Measurements from ENCODE around the gene HLA-G.
"Not testable (repeated sequence)": the region's sequence is repeated elsewhere in the genome, so short reads cannot be mapped to it uniquely, and the experiment has no call there.

The HLA-G gene

GRCh38 chr6:29827579-29828470 lies at the start of gene HLA-G:
TSS of gene HLA-G (plus strand) at chr6:29827825. CDS start at chr6:29827845, 20 bp downstream.
- Histone ChIP-seq H3K9ac (ENCODE audit: insufficient read length, low read depth) (no peak within 1 kb of the TSS), H3K9me3 (ENCODE audit: insufficient read depth, low read length) (no peaks in the 10 kb centered on the region), H3K27me3 (ENCODE audit: insufficient read depth, insufficient read length) (peaks cover 34% of the 10 kb centered on the region), H3K4me3 (ENCODE audit: insufficient read length, low read depth) (peak within 1 kb of the TSS; percentile 34), H3K36me3 (ENCODE audit: insufficient read depth, insufficient read length, low read length) (no peaks in the 10 kb centered on the region), H3K4me1 (ENCODE audit: insufficient read depth, insufficient read length) (no peaks in the 10 kb centered on the region)
- no peak for TF ChIP-seq YY1 (IDR thresholded peaks at IDR 0.05; ENCODE audit: insufficient read depth, insufficient read length)
- no peak for TF ChIP-seq ZNF274 (IDR thresholded peaks at IDR 0.05; ENCODE audit: low read depth, low read length)
- no peak for TF ChIP-seq SUZ12 (IDR thresholded peaks at IDR 0.05; ENCODE audit: extremely low read depth, insufficient read depth, insufficient read length)
- no peak for DNase-seq (ENCODE audit: low read depth, low spot score)

- not testable (repeated sequence) for H3K9ac ChIP-seq (ENCODE audit: insufficient read length, low read depth); H3K36me3 ChIP-seq (ENCODE audit: insufficient read depth, insufficient read length, low read length); H3K4me3 ChIP-seq (ENCODE audit: insufficient read length, low read depth); H3K4me1 ChIP-seq (ENCODE audit: insufficient read depth, insufficient read length); H3K27me3 ChIP-seq (ENCODE audit: insufficient read depth, insufficient read length); DNase-seq (ENCODE audit: low read depth, low spot score); H3K9me3 ChIP-seq (ENCODE audit: insufficient read depth, low read length)
These were observed 47.5 kb upstream of the HLA-G start for GRCh38 chr6:29780019-29780698.

GRCh38 chr6:29789176-29789575 lies 38.4 kb upstream of the HLA-G start:
- TF ChIP-seq ZNF274 (IDR thresholded peaks at IDR 0.05; ENCODE audit: low read depth, low read length) (no peak), SUZ12 (IDR thresholded peaks at IDR 0.05; ENCODE audit: extremely low read depth, insufficient read depth, insufficient read length) (no peak), YY1 (IDR thresholded peaks at IDR 0.05; ENCODE audit: insufficient read depth, insufficient read length) (no peak)
- DNase-seq (ENCODE audit: low read depth, low spot score), result no peak
- no peak overlapping the region for H3K4me3 ChIP-seq (ENCODE audit: insufficient read length, low read depth)
- H3K9ac ChIP-seq (ENCODE audit: insufficient read length, low read depth), result no peak overlapping the region
- H3K4me1 ChIP-seq (ENCODE audit: insufficient read depth, insufficient read length), result no peaks in the 10 kb centered on the region
- H3K9me3 ChIP-seq (ENCODE audit: insufficient read depth, low read length), result no peaks in the 10 kb centered on the region; the same call in 1 of the 2 replicates
- peaks cover 39% of the 10 kb centered on the region for H3K27me3 ChIP-seq (ENCODE audit: insufficient read depth, insufficient read length)
- H3K36me3 ChIP-seq (ENCODE audit: insufficient read depth, insufficient read length, low read length), result no peaks in the 10 kb centered on the region

GRCh38 chr6:29790626-29791025 lies 37.0 kb upstream of the HLA-G start:
- Histone ChIP-seq H3K9me3 (ENCODE audit: insufficient read depth, low read length) (no peaks in the 10 kb centered on the region; the same call in 1 of the 2 replicates), H3K27me3 (ENCODE audit: insufficient read depth, insufficient read length) (peaks cover 42% of the 10 kb centered on the region), H3K4me1 (ENCODE audit: insufficient read depth, insufficient read length) (no peaks in the 10 kb centered on the region), H3K36me3 (ENCODE audit: insufficient read depth, insufficient read length, low read length) (no peaks in the 10 kb centered on the region), H3K4me3 (ENCODE audit: insufficient read length, low read depth) (no peak overlapping the region), H3K9ac (ENCODE audit: insufficient read length, low read depth) (no peak overlapping the region)
- no peak for DNase-seq (ENCODE audit: low read depth, low spot score)
- TF ChIP-seq YY1 (IDR thresholded peaks at IDR 0.05; ENCODE audit: insufficient read depth, insufficient read length) (no peak), ZNF274 (IDR thresholded peaks at IDR 0.05; ENCODE audit: low read depth, low read length) (no peak), SUZ12 (IDR thresholded peaks at IDR 0.05; ENCODE audit: extremely low read depth, insufficient read depth, insufficient read length) (no peak)

- H3K4me1 ChIP-seq (ENCODE audit: insufficient read depth, insufficient read length), result no peaks in the 10 kb centered on the region
- no peak overlapping the region for H3K9ac ChIP-seq (ENCODE audit: insufficient read length, low read depth)
- H3K36me3 ChIP-seq (ENCODE audit: insufficient read depth, insufficient read length, low read length), result no peaks in the 10 kb centered on the region
- H3K27me3 ChIP-seq (ENCODE audit: insufficient read depth, insufficient read length), result peaks cover 42% of the 10 kb centered on the region
- no peak overlapping the region for H3K4me3 ChIP-seq (ENCODE audit: insufficient read length, low read depth)
- TF ChIP-seq YY1 (IDR thresholded peaks at IDR 0.05; ENCODE audit: insufficient read depth, insufficient read length) (no peak), ZNF274 (IDR thresholded peaks at IDR 0.05; ENCODE audit: low read depth, low read length) (no peak), SUZ12 (IDR thresholded peaks at IDR 0.05; ENCODE audit: extremely low read depth, insufficient read depth, insufficient read length) (no peak)
- no peaks in the 10 kb centered on the region; the same call in 1 of the 2 replicates for H3K9me3 ChIP-seq (ENCODE audit: insufficient read depth, low read length)
- DNase-seq (ENCODE audit: low read depth, low spot score), result no peak
These were observed 36.5 kb upstream of the HLA-G start for GRCh38 chr6:29791162-29791561.

GRCh38 chr6:29791786-29792122 lies 35.9 kb upstream of the HLA-G start:
- Histone ChIP-seq H3K9ac (ENCODE audit: insufficient read length, low read depth) (no peak overlapping the region), H3K36me3 (ENCODE audit: insufficient read depth, insufficient read length, low read length) (no peaks in the 10 kb centered on the region), H3K4me1 (ENCODE audit: insufficient read depth, insufficient read length) (no peaks in the 10 kb centered on the region), H3K9me3 (ENCODE audit: insufficient read depth, low read length) (no peaks in the 10 kb centered on the region; the same call in 1 of the 2 replicates), H3K27me3 (ENCODE audit: insufficient read depth, insufficient read length) (peaks cover 42% of the 10 kb centered on the region), H3K4me3 (ENCODE audit: insufficient read length, low read depth) (no peak overlapping the region)
- no peak for DNase-seq (ENCODE audit: low read depth, low spot score)
- no peak for TF ChIP-seq SUZ12 (IDR thresholded peaks at IDR 0.05; ENCODE audit: extremely low read depth, insufficient read depth, insufficient read length)
- TF ChIP-seq ZNF274 (IDR thresholded peaks at IDR 0.05; ENCODE audit: low read depth, low read length), result no peak
- no peak for TF ChIP-seq YY1 (IDR thresholded peaks at IDR 0.05; ENCODE audit: insufficient read depth, insufficient read length)

Data from NT2/D1 (cell line).